Measurements from ENCODE around the gene CENPP. TPM values are rescaled to one million over a fixed set of nuclear protein-coding genes. Genes with fewer than 3 reads are reported as not detected.

Gene CENPP
- total RNA-seq, 1 experiment from 2014 or later, result 8.3 TPM

DNA sequence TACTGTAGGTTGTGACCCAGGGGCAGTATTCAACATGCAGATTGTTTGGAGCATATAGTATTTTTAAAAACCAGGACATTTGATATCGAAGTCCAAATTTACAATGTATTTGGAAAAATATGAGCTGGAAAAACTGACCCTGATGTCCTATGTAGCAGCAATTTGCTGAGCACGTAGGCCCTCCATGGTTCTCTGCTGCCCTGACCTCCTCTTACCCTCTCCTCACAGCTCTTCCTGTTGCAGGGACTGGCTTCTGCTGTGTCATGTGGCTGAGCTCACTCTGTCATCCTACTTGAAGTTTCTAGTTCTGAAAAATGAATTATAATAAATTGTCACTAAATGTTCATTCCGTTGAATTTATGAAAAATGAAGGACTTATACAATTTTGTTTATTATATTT, 160.6 kb downstream of the CENPP start:
- Histone ChIP-seq H3K4me2 (ENCODE audit: low read length) (no peak overlapping the region), H2AFZ (ENCODE audit: low read length) (no peak overlapping the region), H3K27me3 (ENCODE audit: low read length) (no peaks in the 10 kb centered on the region), H4K20me1 (ENCODE audit: low read length) (no peaks in the 10 kb centered on the region), H3K9ac (ENCODE audit: low read length) (no peak overlapping the region), H3K79me2 (ENCODE audit: low read length) (no peaks in the 10 kb centered on the region), H3F3A (ENCODE audit: low read length, unreplicated experiment) (no peaks in the 10 kb centered on the region), H3K9me2 (replicated peaks; ENCODE audit: low read length) (no peaks in the 10 kb centered on the region), H3K4me3 (ENCODE audit: low read length) (no peak overlapping the region), H3K4me1 (ENCODE audit: insufficient read depth, low read length) (peaks cover 11% of the 10 kb centered on the region), H3K36me3 (ENCODE audit: low read depth, low read length) (no peaks in the 10 kb centered on the region), H3K27ac (ENCODE audit: low read length) (no peak overlapping the region), H3K9me3 (ENCODE audit: low read length) (no peaks in the 10 kb centered on the region)
- ATAC-seq (no peak), DNase-seq (no peak)
- BruUV-seq (replicated peaks), result no TSS peak
- intact Hi-C loops (cut with micrococcal nuclease), result no loop called here
- POLR2A ChIA-PET (ENCODE audit: unreplicated experiment), result no interaction called here
- CTCF ChIA-PET, result interaction anchor here (0.7 kb wide), 1 partner anchor 184 kb away, joined by 3 read pairs; the partner anchor contains the start of gene IPPK
- TF ChIP-seq EZH2 (IDR thresholded peaks at IDR 0.05; ENCODE audit: low read length, unreplicated experiment) (no peak), EZH2phosphoT487 (IDR thresholded peaks at IDR 0.05; ENCODE audit: borderline replicate concordance, low read length) (no peak)
- TF ChIP-seq, protein P1, sequence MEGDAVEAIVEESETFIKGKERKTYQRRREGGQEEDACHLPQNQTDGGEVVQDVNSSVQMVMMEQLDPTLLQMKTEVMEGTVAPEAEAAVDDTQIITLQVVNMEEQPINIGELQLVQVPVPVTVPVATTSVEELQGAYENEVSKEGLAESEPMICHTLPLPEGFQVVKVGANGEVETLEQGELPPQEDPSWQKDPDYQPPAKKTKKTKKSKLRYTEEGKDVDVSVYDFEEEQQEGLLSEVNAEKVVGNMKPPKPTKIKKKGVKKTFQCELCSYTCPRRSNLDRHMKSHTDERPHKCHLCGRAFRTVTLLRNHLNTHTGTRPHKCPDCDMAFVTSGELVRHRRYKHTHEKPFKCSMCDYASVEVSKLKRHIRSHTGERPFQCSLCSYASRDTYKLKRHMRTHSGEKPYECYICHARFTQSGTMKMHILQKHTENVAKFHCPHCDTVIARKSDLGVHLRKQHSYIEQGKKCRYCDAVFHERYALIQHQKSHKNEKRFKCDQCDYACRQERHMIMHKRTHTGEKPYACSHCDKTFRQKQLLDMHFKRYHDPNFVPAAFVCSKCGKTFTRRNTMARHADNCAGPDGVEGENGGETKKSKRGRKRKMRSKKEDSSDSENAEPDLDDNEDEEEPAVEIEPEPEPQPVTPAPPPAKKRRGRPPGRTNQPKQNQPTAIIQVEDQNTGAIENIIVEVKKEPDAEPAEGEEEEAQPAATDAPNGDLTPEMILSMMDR (conservative IDR thresholded peaks at IDR 0.05; ENCODE audit: low read depth, low read length), result no peak

DNA sequence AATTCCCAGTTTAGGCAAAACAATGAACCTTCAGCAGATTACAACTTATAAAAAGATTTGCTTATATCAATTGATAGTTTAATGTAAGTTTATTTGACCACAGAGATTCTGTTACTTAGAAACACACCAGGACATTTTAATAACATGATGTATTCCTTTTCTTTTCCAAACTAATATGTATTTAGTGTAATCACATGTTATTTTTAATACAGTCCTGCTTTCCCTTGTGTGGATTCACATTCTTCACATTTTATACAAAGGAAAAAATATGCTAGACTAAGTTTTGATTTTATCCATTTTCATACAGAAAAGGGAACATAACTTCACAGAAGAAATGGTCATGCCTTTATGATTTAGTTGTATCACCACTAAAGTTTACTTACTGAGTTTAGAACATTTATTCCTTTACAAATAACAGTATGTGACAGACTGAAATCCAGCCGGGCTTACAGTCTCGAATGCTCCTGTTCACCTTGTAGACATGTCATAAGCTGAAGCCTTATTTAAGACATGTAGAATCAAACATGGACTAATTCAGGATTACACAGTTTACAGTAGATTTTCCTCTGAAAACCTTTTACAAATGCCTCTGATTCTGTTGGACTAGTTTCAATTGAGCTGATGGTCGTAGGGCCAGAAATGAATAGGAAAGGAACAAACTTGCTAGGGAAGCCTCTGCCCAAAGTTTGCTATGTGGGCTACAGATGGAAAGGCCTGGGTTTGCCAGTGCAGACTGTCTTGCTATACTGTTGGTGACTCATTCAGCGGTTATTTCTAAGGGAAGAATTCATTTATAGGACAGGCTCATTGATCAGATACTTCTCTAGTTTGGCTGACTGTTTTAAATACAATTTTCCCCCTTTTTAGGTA, 163.2 kb downstream of the CENPP start:
- H3K27ac ChIP-seq (ENCODE audit: low read length), result no peak overlapping the region
- no peaks in the 10 kb centered on the region for H3K9me3 ChIP-seq (ENCODE audit: low read length)
- H3K79me2 ChIP-seq (ENCODE audit: low read length), result no peaks in the 10 kb centered on the region
- peaks cover 4% of the 10 kb centered on the region for H3K4me1 ChIP-seq (ENCODE audit: insufficient read depth, low read length)
- no peak overlapping the region for H2AFZ ChIP-seq (ENCODE audit: low read length)
- no peaks in the 10 kb centered on the region for H4K20me1 ChIP-seq (ENCODE audit: low read length)
- ATAC-seq (peak; percentile 49; the same call in 1 of the 2 replicates), DNase-seq (peak; percentile 22)
- no peaks in the 10 kb centered on the region for H3K27me3 ChIP-seq (ENCODE audit: low read length)
- no peak overlapping the region for H3K9ac ChIP-seq (ENCODE audit: low read length)
- BruUV-seq (replicated peaks), result no TSS peak
- H3K9me2 ChIP-seq (replicated peaks; ENCODE audit: low read length), result no peaks in the 10 kb centered on the region
- CTCF ChIA-PET, result no interaction called here
- POLR2A ChIA-PET (ENCODE audit: unreplicated experiment), result no interaction called here
- no peak for TF ChIP-seq EZH2phosphoT487 (IDR thresholded peaks at IDR 0.05; ENCODE audit: borderline replicate concordance, low read length)
- TF ChIP-seq, protein P1 (conservative IDR thresholded peaks at IDR 0.05; ENCODE audit: low read depth, low read length), result no peak
- H3K4me3 ChIP-seq (ENCODE audit: low read length), result no peak overlapping the region
- H3K4me2 ChIP-seq (ENCODE audit: low read length), result no peak overlapping the region
- no peaks in the 10 kb centered on the region for H3F3A ChIP-seq (ENCODE audit: low read length, unreplicated experiment)
- intact Hi-C loops (cut with micrococcal nuclease), result no loop called here
- H3K36me3 ChIP-seq (ENCODE audit: low read depth, low read length), result no peaks in the 10 kb centered on the region

DNA sequence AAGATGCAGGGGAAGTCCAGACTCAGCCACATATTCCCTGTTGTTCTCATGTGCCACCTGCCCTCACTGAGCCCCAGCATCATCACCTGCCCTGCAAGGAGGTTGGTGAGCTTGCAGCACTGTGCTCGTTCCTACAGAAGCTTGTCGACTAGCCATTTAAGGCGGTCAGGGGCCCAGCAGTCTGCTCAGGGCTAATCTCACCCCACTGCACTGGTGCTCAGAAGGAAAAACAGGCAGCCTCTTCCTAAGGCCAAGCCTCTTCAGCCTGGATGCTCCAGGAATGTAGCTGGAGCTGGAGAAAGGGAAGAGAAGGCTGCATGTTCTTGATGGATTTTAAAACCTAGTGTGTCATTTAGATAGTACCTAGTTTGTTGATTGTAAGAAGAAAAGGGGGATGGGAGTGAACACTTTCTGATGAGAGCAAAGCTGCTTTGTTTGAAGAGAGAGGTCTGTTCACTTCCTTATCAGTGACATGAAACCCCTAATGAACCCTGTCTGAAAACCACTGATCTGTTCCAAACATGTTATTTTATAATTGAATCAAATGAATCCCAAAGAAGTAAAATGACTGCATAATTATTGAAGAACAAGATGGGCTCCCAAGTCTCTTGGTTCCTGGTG, 167.1 kb downstream of the CENPP start:
- ATAC-seq, result no peak
- no peak overlapping the region for H3K27ac ChIP-seq (ENCODE audit: low read length)
- no peak overlapping the region for H2AFZ ChIP-seq (ENCODE audit: low read length)
- intact Hi-C loops (cut with micrococcal nuclease), result no loop called here
- H3K27me3 ChIP-seq (ENCODE audit: low read length), result no peaks in the 10 kb centered on the region
- ChIA-PET POLR2A (ENCODE audit: unreplicated experiment) (no interaction called here), CTCF (no interaction called here)
- H3F3A ChIP-seq (ENCODE audit: low read length, unreplicated experiment), result no peaks in the 10 kb centered on the region
- TF ChIP-seq EZH2 (IDR thresholded peaks at IDR 0.05; ENCODE audit: low read length, unreplicated experiment) (no peak), EZH2phosphoT487 (IDR thresholded peaks at IDR 0.05; ENCODE audit: borderline replicate concordance, low read length) (no peak)
- TF ChIP-seq, protein P1 (conservative IDR thresholded peaks at IDR 0.05; ENCODE audit: low read depth, low read length), result no peak
- no peaks in the 10 kb centered on the region for H3K36me3 ChIP-seq (ENCODE audit: low read depth, low read length)
- no peak overlapping the region for H3K9ac ChIP-seq (ENCODE audit: low read length)
- DNase-seq, result no peak
- no peak overlapping the region for H3K4me3 ChIP-seq (ENCODE audit: low read length)
- no peaks in the 10 kb centered on the region; the same call in 1 of the 2 replicates for H3K4me1 ChIP-seq (ENCODE audit: insufficient read depth, low read length)
- H3K9me3 ChIP-seq (ENCODE audit: low read length), result no peaks in the 10 kb centered on the region
- no TSS peak for BruUV-seq (replicated peaks)
- H3K9me2 ChIP-seq (replicated peaks; ENCODE audit: low read length), result no peaks in the 10 kb centered on the region
- H3K4me2 ChIP-seq (ENCODE audit: low read length), result no peak overlapping the region
- H4K20me1 ChIP-seq (ENCODE audit: low read length), result no peaks in the 10 kb centered on the region
- no peaks in the 10 kb centered on the region for H3K79me2 ChIP-seq (ENCODE audit: low read length)

All from PC-3 (cell line).